H9 (cell line): Measurements from ENCODE around the gene PTPRN2. TPM values are rescaled to one million over a fixed set of nuclear protein-coding genes. Genes with fewer than 3 reads are reported as not detected.

ENCODE experiments used
- DNase-seq: peaks from one replicate; pipeline ENCODE4 v3.0.0-alpha.2; 2017
- H2AFZ ChIP-seq: one replicate; pipeline ENCODE4 v1.6.1; 2013; ENCODE audit warnings: mild to moderate bottlenecking, low read length, control low read depth, moderate library complexity
- H2AK5ac ChIP-seq: 2 replicates; pipeline ENCODE4 v1.6.1; 2013; ENCODE audit warnings: low read length, control low read depth, mixed read lengths; ENCODE audit not compliant: insufficient read length
- H2BK120ac ChIP-seq: one replicate; pipeline ENCODE4 v1.6.1; 2013; ENCODE audit warnings: low read depth, mild to moderate bottlenecking, low read length, control low read depth, inconsistent platforms; ENCODE audit not compliant: poor library complexity, severe bottlenecking
- H2BK12ac ChIP-seq: 2 replicates; pipeline ENCODE4 v1.6.1; 2013; ENCODE audit warnings: low read length, control low read depth, mixed read lengths, low read depth; ENCODE audit not compliant: insufficient read length
- H2BK15ac ChIP-seq: 2 replicates; pipeline ENCODE4 v1.6.1; 2013; ENCODE audit warnings: low read depth, low read length, control low read depth
- H2BK20ac ChIP-seq: one replicate; pipeline ENCODE4 v1.6.1; 2013; ENCODE audit warnings: low read depth, mild to moderate bottlenecking, low read length, control low read depth, inconsistent platforms; ENCODE audit not compliant: poor library complexity, severe bottlenecking
- H2BK5ac ChIP-seq: 2 replicates; pipeline ENCODE4 v1.6.1; 2013; ENCODE audit warnings: low read length, control low read depth, mixed read lengths; ENCODE audit not compliant: insufficient read length
- H3K14ac ChIP-seq: 2 replicates; pipeline ENCODE4 v1.6.1; 2013; ENCODE audit warnings: low read length, control low read depth; ENCODE audit not compliant: insufficient read depth
- H3K18ac ChIP-seq: 2 replicates; pipeline ENCODE4 v1.6.1; 2013; ENCODE audit warnings: low read depth, mild to moderate bottlenecking, mixed read lengths, low read length, control low read depth; ENCODE audit not compliant: insufficient read length
- H3K23ac ChIP-seq: 2 replicates; pipeline ENCODE4 v1.6.1; 2013; ENCODE audit warnings: low read length, control low read depth, mixed read lengths, low read depth; ENCODE audit not compliant: insufficient read length
- H3K23me2 ChIP-seq: 2 replicates; pipeline ENCODE4 v1.6.1; 2013; ENCODE audit warnings: low read depth, mild to moderate bottlenecking, mixed read lengths, low read length, control low read depth; ENCODE audit not compliant: insufficient read length, poor library complexity, severe bottlenecking
- H3K27ac ChIP-seq: 2 replicates; pipeline ENCODE4 v1.5.1; 2013; ENCODE audit warnings: low read length, control low read depth, mixed read lengths, low read depth; ENCODE audit not compliant: insufficient read length
- H3K27me3 ChIP-seq: 2 replicates; pipeline ENCODE4 v1.6.1; 2013; ENCODE audit warnings: low read length, control low read depth, inconsistent platforms; ENCODE audit not compliant: insufficient read depth
- H3K4ac ChIP-seq: 2 replicates; pipeline ENCODE4 v1.6.1; 2013; ENCODE audit warnings: low read depth, mild to moderate bottlenecking, control low read depth, inconsistent platforms, low read length, moderate library complexity
- H3K4me1 ChIP-seq: 2 replicates; pipeline ENCODE4 v1.6.1; 2013; ENCODE audit warnings: low read length, control low read depth, inconsistent platforms; ENCODE audit not compliant: insufficient read depth
- H3K4me2 ChIP-seq: 2 replicates; pipeline ENCODE4 v1.6.1; 2013; ENCODE audit warnings: low read length, control low read depth, mixed read lengths; ENCODE audit not compliant: insufficient read length, insufficient read depth
- H3K56ac ChIP-seq: 2 replicates; pipeline ENCODE4 v1.6.1; 2013; ENCODE audit warnings: low read depth, mild to moderate bottlenecking, mixed read lengths, low read length, control low read depth; ENCODE audit not compliant: insufficient read length
- H3K79me1 ChIP-seq: 2 replicates; pipeline ENCODE4 v1.6.1; 2013; ENCODE audit warnings: low read depth, mild to moderate bottlenecking, moderate library complexity, low read length, control low read depth, inconsistent platforms; ENCODE audit not compliant: insufficient read depth, poor library complexity, severe bottlenecking
- H3K79me2 ChIP-seq: 2 replicates; pipeline ENCODE4 v1.6.1; 2013; ENCODE audit warnings: low read length, control low read depth, inconsistent platforms; ENCODE audit not compliant: insufficient read depth
- H3K9ac ChIP-seq: 2 replicates; pipeline ENCODE4 v1.6.1; 2013; ENCODE audit warnings: low read length, control low read depth, mixed read lengths; ENCODE audit not compliant: insufficient read length; ENCODE audit errors: extremely low read depth
- H3K9me3 ChIP-seq: one replicate; pipeline ENCODE4 v1.6.1; 2013; ENCODE audit warnings: low read depth, low read length, inconsistent platforms; ENCODE audit not compliant: control insufficient read depth
- H3T11ph ChIP-seq: one replicate; pipeline ENCODE4 v1.6.1; 2013; ENCODE audit warnings: mild to moderate bottlenecking, low read length, control low read depth, inconsistent platforms
- H4K20me1 ChIP-seq: one replicate; pipeline ENCODE4 v1.6.1; 2013; ENCODE audit not compliant: control insufficient read depth, insufficient read length, insufficient read depth
- H4K5ac ChIP-seq: 2 replicates; pipeline ENCODE4 v1.6.1; 2013; ENCODE audit warnings: low read depth, mild to moderate bottlenecking, mixed read lengths, low read length, control low read depth; ENCODE audit not compliant: insufficient read length
- H4K8ac ChIP-seq: replicated peaks from 2 replicates; pipeline ENCODE4 v1.6.1; 2013; ENCODE audit warnings: low read length, control low read depth, mixed read lengths, low read depth; ENCODE audit not compliant: insufficient read length
- H4K91ac ChIP-seq: 2 replicates; pipeline ENCODE4 v1.6.1; 2013; ENCODE audit warnings: low read depth, mild to moderate bottlenecking, moderate library complexity, mixed read lengths, low read length, control low read depth; ENCODE audit not compliant: insufficient read length
- H3K27ac Mint-ChIP-seq, 3 experiments: 2 replicates in 2 of 3; 3 replicates in 1 of 3; pipeline ENCODE4 v1.8.0; 2020 to 2021; ENCODE audit warnings: mixed read lengths in 3 of 3, mild to moderate bottlenecking in 1 of 3, moderate library complexity in 1 of 3
- H3K27me3 Mint-ChIP-seq: 2 replicates; pipeline ENCODE4 v1.8.0; 2021; ENCODE audit warnings: low read depth, mild to moderate bottlenecking, moderate library complexity, mixed read lengths
- H3K36me3 Mint-ChIP-seq, 3 experiments: 2 replicates in 2 of 3; 3 replicates in 1 of 3; pipeline ENCODE4 v1.8.0; 2020 to 2021; ENCODE audit warnings: low read depth in 3 of 3, mixed read lengths in 3 of 3; ENCODE audit not compliant: insufficient read depth in 1 of 3
- H3K4me1 Mint-ChIP-seq, 2 experiments: 2 replicates each; pipeline ENCODE4 v1.8.0; 2020; ENCODE audit warnings: mixed read lengths in 2 of 2
- H3K4me3 Mint-ChIP-seq, 2 experiments: 2 replicates in 1 of 2; 3 replicates in 1 of 2; pipeline ENCODE4 v1.8.0; 2020 to 2021; ENCODE audit warnings: mild to moderate bottlenecking in 2 of 2, mixed read lengths in 2 of 2, moderate library complexity in 1 of 2
- H3K9me3 Mint-ChIP-seq, 2 experiments: 2 replicates in 1 of 2; 3 replicates in 1 of 2; pipeline ENCODE4 v1.8.0; 2020; ENCODE audit warnings: mild to moderate bottlenecking in 2 of 2, mixed read lengths in 2 of 2, moderate library complexity in 1 of 2
- CTCF ChIP-seq: fragments of 200-600 bp; sonication (generic); conservative IDR thresholded peaks from 3 replicates; pipeline ENCODE4 v1.8.0; 2021; ENCODE audit warnings: antibody characterized with exemption, mild to moderate bottlenecking
- WGBS: extraction: QIAGEN DNeasy Blood & Tissue Kit; methylation state at CpG from one replicate; pipeline ENCODE4 v1.1.7; 2013; ENCODE audit warnings: missing lambda C conversion rate, low lambda C conversion rate, mixed read lengths; ENCODE audit not compliant: insufficient read length; ENCODE audit errors: extremely low coverage; 5-methylcytosine and 5-hydroxymethylcytosine counted together
- total RNA-seq: library from RNA; stranded (reverse); gene quantifications from 2 replicates; pipeline ENCODE4 v1.2.1, GENCODE V29; 2021

The PTPRN2 gene
- total RNA-seq, 1 experiment from 2014 or later = 5.2 TPM

- Histone ChIP-seq H4K5ac (no peak overlapping the region), H3K4ac (no peak overlapping the region), H2BK20ac (no peak overlapping the region), H2BK5ac (no peak overlapping the region), H3K4me2 (no peak overlapping the region), H3K27ac (no peak overlapping the region), H3K27me3 (no peaks in the 10 kb centered on the region), H3K4me1 (no peaks in the 10 kb centered on the region), H3K56ac (no peak overlapping the region), H2BK15ac (no peak overlapping the region), H3K23me2 (no peaks in the 10 kb centered on the region), H3K79me2 (no peaks in the 10 kb centered on the region), H3K79me1 (no peaks in the 10 kb centered on the region), H4K8ac (no peak overlapping the region), H4K20me1 (no peaks in the 10 kb centered on the region), H3K14ac (no peak overlapping the region), H2BK120ac (no peak overlapping the region), H3T11ph (no peak overlapping the region), H2AK5ac (no peak overlapping the region), H3K9me3 (no peaks in the 10 kb centered on the region), H3K23ac (no peak overlapping the region), H3K9ac (no peak overlapping the region), H2BK12ac (no peak overlapping the region), H4K91ac (no peak overlapping the region), H3K18ac (no peak overlapping the region), H2AFZ (no peak overlapping the region)
- Mint-ChIP-seq H3K36me3 (peaks cover 5 to 20% (median 6%) of the 10 kb centered on the region in 3 experiments; a peak in 6 of 7 replicates), H3K4me1 (no peaks in the 10 kb centered on the region), H3K27ac (no peak overlapping the region), H3K27me3 (peaks cover 80% of the 10 kb centered on the region), H3K4me3 (no peak overlapping the region), H3K9me3 (peaks cover 9 to 19% of the 10 kb centered on the region in 2 experiments)
- no peak for DNase-seq
- WGBS = no CpG with 5 or more reads among the region's 1 CpG
- no peak for TF ChIP-seq CTCF
Observed at GRCh38 chr7:157640144-157640543, 947.5 kb downstream of the PTPRN2 start.
